GM12874 (cell line): ENCODE results near the gene TBX3.

Source experiments
- CTCF ChIP-seq: IDR thresholded peaks from 2 replicates; pipeline ENCODE4 v1.5.1; 2011; ENCODE audit warnings: low read depth, mild to moderate bottlenecking, control low read depth, low read length, moderate library complexity; ENCODE audit not compliant: insufficient read depth

The TBX3 gene

GRCh38 chr12:114668151-114668885 is 15.7 kb downstream of the TBX3 start:
- TF ChIP-seq CTCF: 0 out of 2 replicates have a peak, but pooled peaks have one; percentile 21

- no peak for TF ChIP-seq CTCF
Observed at GRCh38 chr12:114667669-114668150, 16.3 kb downstream of the TBX3 start.

- no peak for TF ChIP-seq CTCF
Observed at GRCh38 chr12:114666746-114667668, 17.0 kb downstream of the TBX3 start.

DNA sequence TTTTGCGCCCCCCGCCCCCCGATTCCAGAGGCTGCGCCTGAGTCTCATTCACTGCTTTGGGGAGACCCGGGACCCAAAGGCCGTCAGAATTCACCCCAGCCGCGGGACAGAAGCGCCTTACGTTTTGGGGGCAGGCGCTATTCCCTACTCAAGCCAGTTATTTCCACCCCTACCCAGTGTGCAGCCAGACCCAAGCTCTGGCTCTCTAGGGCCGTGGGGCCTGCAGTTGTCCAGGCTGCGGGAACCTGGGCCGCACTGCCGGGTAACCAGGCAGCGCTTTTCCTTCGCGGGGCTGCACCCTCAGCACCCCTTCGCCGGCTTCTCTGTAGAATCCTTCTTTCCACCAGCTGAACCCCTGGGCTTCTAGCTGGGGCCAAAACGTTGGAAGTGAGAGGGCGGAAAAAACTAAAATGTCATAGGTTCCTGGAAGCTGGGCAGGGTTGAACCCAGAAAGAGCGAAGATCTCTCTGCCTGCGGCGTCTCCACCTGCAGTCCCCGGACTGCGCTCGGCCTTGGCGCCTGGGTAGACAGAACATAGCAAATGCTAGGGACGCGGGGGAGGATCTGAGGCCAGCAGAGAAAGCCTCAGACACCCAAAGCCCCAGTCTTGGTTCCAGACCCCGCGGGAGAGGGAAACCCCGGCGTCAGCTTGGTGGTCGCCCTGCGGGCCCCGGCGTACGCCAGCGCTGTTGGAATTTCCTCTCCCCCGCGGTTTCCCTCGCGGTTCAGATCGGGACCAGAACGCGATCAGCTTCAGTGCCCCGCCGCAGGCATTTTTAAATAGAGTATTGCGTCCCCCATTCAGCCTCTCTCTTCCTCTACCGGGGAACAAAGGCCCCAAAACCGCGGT is 18.3 kb downstream of the TBX3 start:
- no peak for TF ChIP-seq CTCF

DNA sequence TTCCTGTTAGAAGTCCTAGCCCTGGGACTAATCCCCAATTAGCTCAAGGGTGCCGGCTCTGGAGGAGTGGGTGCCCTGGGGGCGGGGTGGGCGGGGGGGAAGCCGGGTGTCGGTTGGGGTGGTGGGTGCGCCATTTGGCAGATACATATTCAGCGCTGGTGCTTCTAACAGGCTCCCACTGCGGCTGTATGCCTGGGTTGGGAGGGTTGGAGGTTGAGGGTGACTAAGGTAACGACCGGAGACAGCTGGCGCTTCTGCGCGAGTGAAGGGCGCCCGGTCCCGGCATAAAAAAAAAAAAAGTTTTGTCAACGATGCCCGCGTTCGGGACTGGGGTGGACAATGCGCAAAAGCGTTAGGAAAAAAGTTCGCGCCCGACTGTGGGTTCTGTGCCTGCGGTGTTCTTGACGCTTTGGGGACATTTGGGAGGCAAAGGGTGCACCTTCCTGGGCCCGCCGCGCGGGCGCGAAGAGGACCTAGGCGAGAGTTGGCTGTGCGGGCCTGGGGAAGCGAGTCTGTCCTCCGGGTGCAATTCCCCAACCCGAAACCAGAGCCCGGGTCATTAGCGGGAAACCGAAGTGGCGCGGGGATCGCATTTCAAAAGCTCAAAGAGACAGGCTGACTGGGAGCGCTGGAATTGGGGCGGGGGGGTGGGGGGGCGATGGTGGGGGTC is 19.2 kb downstream of the TBX3 start:
- no peak for TF ChIP-seq CTCF

GRCh38 chr12:114662512-114663177 is 21.3 kb downstream of the TBX3 start:
- TF ChIP-seq CTCF: peak; percentile 85
